ENCODE data around the gene IL17RC. TPM values are rescaled to one million over a fixed set of nuclear protein-coding genes. Genes with fewer than 3 reads are reported as not detected.
"Not testable (repeated sequence)": the region's sequence is repeated elsewhere in the genome, so short reads cannot be mapped to it uniquely, and the experiment has no call there.

Gene IL17RC
- 38.3 TPM for polyA plus RNA-seq (ENCODE audit: insufficient read length)
- long read RNA-seq, donor 1, partial matches to known transcripts, result 0 of 2 reads
- long read RNA-seq, donor 1, other reads (novel, unspliced or antisense), result 0 of 2 reads
- long read RNA-seq, donor 2, partial matches to known transcripts, result 0 of 2 reads
- long read RNA-seq, donor 2, other reads (novel, unspliced or antisense), result 0 of 2 reads
- long read RNA-seq, donor 3, result 0 reads
- long read RNA-seq, donor 4, result 0 reads
- long read RNA-seq, donor 5, partial matches to known transcripts, result 7 of 7 reads
- long read RNA-seq, donor 5, other reads (novel, unspliced or antisense), result 0 of 7 reads
- long read RNA-seq, donor 6, result 0 reads
- long read RNA-seq, donor 7, result 0 reads
- long read RNA-seq, donor 8, partial matches to known transcripts, result 0 of 1 reads
- long read RNA-seq, donor 8, other reads (novel, unspliced or antisense), result 0 of 1 reads

- DNase-seq, result peak; percentile 81
Measured at GRCh38 chr3:9916734-9917680, at the start of gene IL17RC. IL17RC (plus strand) TSS chr3:9917098; CDS start chr3:9917316, 218 bp downstream.

- DNase-seq, result no peak
Measured at GRCh38 chr3:9867106-9867505, 49.8 kb upstream of the IL17RC start.

GRCh38 chr3:9869955-9870354 is 46.9 kb upstream of the IL17RC start:
- DNase-seq, result no peak

- DNase-seq, result no peak
Measured at GRCh38 chr3:9870978-9871377, 45.9 kb upstream of the IL17RC start.

GRCh38 chr3:9872067-9872466 is 44.8 kb upstream of the IL17RC start:
- not testable (repeated sequence) for DNase-seq

GRCh38 chr3:9875448-9875847 is 41.5 kb upstream of the IL17RC start:
- DNase-seq, result no peak

GRCh38 chr3:9876255-9876654 is 40.6 kb upstream of the IL17RC start:
- not testable (repeated sequence) for DNase-seq

- no peak for DNase-seq
Measured at GRCh38 chr3:9876991-9877390, 39.9 kb upstream of the IL17RC start.

GRCh38 chr3:9878700-9879099 is 38.2 kb upstream of the IL17RC start:
- no peak for DNase-seq

GRCh38 chr3:9879830-9880549 is 36.9 kb upstream of the IL17RC start, which contains the start of gene CIDEC:
CIDEC (minus strand) TSS chr3:9880253; CDS start chr3:9878486, 1,767 bp downstream.
- DNase-seq, result no peak

- DNase-seq, result no peak
Measured at GRCh38 chr3:9881441-9881840, 35.5 kb upstream of the IL17RC start.

GRCh38 chr3:9883706-9884554 is 33.0 kb upstream of the IL17RC start:
- DNase-seq, result no peak

GRCh38 chr3:9884555-9885165 is 32.2 kb upstream of the IL17RC start:
- DNase-seq, result no peak

GRCh38 chr3:9886328-9886727 is 30.6 kb upstream of the IL17RC start:
- no peak for DNase-seq

GRCh38 chr3:9887480-9887879 is 29.4 kb upstream of the IL17RC start:
- DNase-seq, result no peak

- DNase-seq, result no peak
Measured at GRCh38 chr3:9888540-9888939, 28.4 kb upstream of the IL17RC start.

- no peak for DNase-seq
Measured at GRCh38 chr3:9889405-9889804, 27.5 kb upstream of the IL17RC start.

- peak; percentile 92 for DNase-seq
Measured at GRCh38 chr3:9890249-9891071, 26.4 kb upstream of the IL17RC start, which contains the start of gene JAGN1. JAGN1 (plus strand) TSS chr3:9890610; CDS start chr3:9890723, 113 bp downstream.

- DNase-seq, result no peak
Measured at GRCh38 chr3:9891072-9891622, 25.8 kb upstream of the IL17RC start.

Measured in left kidney (tissue), 8 donors.